ENCODE measurements around the gene OTOG.

OTOG gene

DNA sequence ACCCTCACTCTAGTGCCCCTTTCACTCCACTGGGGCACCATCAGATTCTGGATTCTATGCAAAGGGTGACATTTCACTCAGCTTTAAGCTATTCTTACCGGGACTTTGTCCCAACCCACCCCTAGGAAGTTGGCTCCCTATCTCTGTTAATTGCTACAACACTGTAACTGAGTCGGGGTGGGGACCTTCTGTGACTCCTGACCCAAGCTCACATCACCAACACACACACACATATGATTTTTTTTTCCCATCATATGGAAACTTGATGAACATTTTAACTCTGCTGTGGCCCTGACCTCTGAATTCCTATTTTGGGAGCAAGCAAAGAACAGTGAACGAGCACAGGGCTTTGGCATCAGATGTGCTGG lies 19.4 kb upstream of the OTOG start:
- Histone ChIP-seq H3K4me1 (ENCODE audit: control insufficient read depth in 5 of 5, insufficient read depth in 5 of 5, low read length in 5 of 5) (peaks cover 2 to 12% (median 4%) of the 10 kb centered on the region in 5 donors), H3K27ac (ENCODE audit: low read depth, low read length) (no peak overlapping the region), H3K27me3 (ENCODE audit: control insufficient read depth in 5 of 5, insufficient read depth in 4 of 5, low read length in 5 of 5) (peaks cover 4 to 22% (median 15%) of the 10 kb centered on the region in 5 donors), H3K9me3 (ENCODE audit: control insufficient read depth in 5 of 5, low read length in 5 of 5) (no peaks in the 10 kb centered on the region), H3K9ac (ENCODE audit: low read length in 5 of 5) (no peak overlapping the region), H3K36me3 (ENCODE audit: control insufficient read depth in 5 of 5, insufficient read depth in 5 of 5, low read length in 5 of 5) (no peaks in the 10 kb centered on the region), H3K4me3 (ENCODE audit: low read depth in 1 of 5, low read length in 5 of 5) (no peak overlapping the region)

GRCh38 chr11:17528181-17528691 lies 18.8 kb upstream of the OTOG start:
- H3K9ac ChIP-seq (ENCODE audit: low read length in 5 of 5): no peak overlapping the region
- no peak overlapping the region for H3K27ac ChIP-seq (ENCODE audit: low read depth, low read length)
- peaks cover 2 to 12% (median 4%) of the 10 kb centered on the region in 5 donors for H3K4me1 ChIP-seq (ENCODE audit: control insufficient read depth in 5 of 5, insufficient read depth in 5 of 5, low read length in 5 of 5)

GRCh38 chr11:17528906-17529843 lies 17.9 kb upstream of the OTOG start:
- Histone ChIP-seq H3K9ac (ENCODE audit: low read length in 5 of 5) (no peak overlapping the region), H3K27me3 (ENCODE audit: control insufficient read depth in 5 of 5, insufficient read depth in 4 of 5, low read length in 5 of 5) (peaks cover 4 to 31% (median 15%) of the 10 kb centered on the region in 5 donors), H3K36me3 (ENCODE audit: control insufficient read depth in 5 of 5, insufficient read depth in 5 of 5, low read length in 5 of 5) (no peaks in the 10 kb centered on the region), H3K4me3 (ENCODE audit: low read depth in 1 of 5, low read length in 5 of 5) (no peak overlapping the region), H3K27ac (ENCODE audit: low read depth, low read length) (no peak overlapping the region), H3K4me1 (ENCODE audit: control insufficient read depth in 5 of 5, insufficient read depth in 5 of 5, low read length in 5 of 5) (peaks cover 2 to 12% (median 4%) of the 10 kb centered on the region in 5 donors), H3K9me3 (ENCODE audit: control insufficient read depth in 5 of 5, low read length in 5 of 5) (no peaks in the 10 kb centered on the region)

More at GRCh38 chr11:17528181-17528691, 18.8 kb upstream of the OTOG start:
- no peaks in the 10 kb centered on the region for H3K9me3 ChIP-seq (ENCODE audit: control insufficient read depth in 5 of 5, low read length in 5 of 5)
- no peaks in the 10 kb centered on the region for H3K36me3 ChIP-seq (ENCODE audit: control insufficient read depth in 5 of 5, insufficient read depth in 5 of 5, low read length in 5 of 5)
- peaks cover 4 to 26% (median 15%) of the 10 kb centered on the region in 5 donors for H3K27me3 ChIP-seq (ENCODE audit: control insufficient read depth in 5 of 5, insufficient read depth in 4 of 5, low read length in 5 of 5)
- H3K4me3 ChIP-seq (ENCODE audit: low read depth in 1 of 5, low read length in 5 of 5): no peak overlapping the region

- H3K27ac ChIP-seq (ENCODE audit: low read depth, low read length): no peak overlapping the region
- no peaks in the 10 kb centered on the region for H3K9me3 ChIP-seq (ENCODE audit: control insufficient read depth in 5 of 5, low read length in 5 of 5)
- peaks cover 4 to 31% (median 15%) of the 10 kb centered on the region in 5 donors for H3K27me3 ChIP-seq (ENCODE audit: control insufficient read depth in 5 of 5, insufficient read depth in 4 of 5, low read length in 5 of 5)
- no peak overlapping the region for H3K4me3 ChIP-seq (ENCODE audit: low read depth in 1 of 5, low read length in 5 of 5)
- H3K9ac ChIP-seq (ENCODE audit: low read length in 5 of 5): no peak overlapping the region
- H3K36me3 ChIP-seq (ENCODE audit: control insufficient read depth in 5 of 5, insufficient read depth in 5 of 5, low read length in 5 of 5): no peaks in the 10 kb centered on the region
- peaks cover 2 to 12% (median 4%) of the 10 kb centered on the region in 5 donors for H3K4me1 ChIP-seq (ENCODE audit: control insufficient read depth in 5 of 5, insufficient read depth in 5 of 5, low read length in 5 of 5)
Measured at GRCh38 chr11:17529844-17530185, 17.2 kb upstream of the OTOG start.

- Histone ChIP-seq H3K9ac (ENCODE audit: low read length in 5 of 5) (no peak overlapping the region), H3K36me3 (ENCODE audit: control insufficient read depth in 5 of 5, insufficient read depth in 5 of 5, low read length in 5 of 5) (no peaks in the 10 kb centered on the region), H3K4me1 (ENCODE audit: control insufficient read depth in 5 of 5, insufficient read depth in 5 of 5, low read length in 5 of 5) (peaks cover 2 to 12% (median 3%) of the 10 kb centered on the region in 5 donors), H3K9me3 (ENCODE audit: control insufficient read depth in 5 of 5, low read length in 5 of 5) (no peaks in the 10 kb centered on the region), H3K27me3 (ENCODE audit: control insufficient read depth in 5 of 5, insufficient read depth in 4 of 5, low read length in 5 of 5) (peaks cover 4 to 31% (median 15%) of the 10 kb centered on the region in 5 donors), H3K4me3 (ENCODE audit: low read depth in 1 of 5, low read length in 5 of 5) (no peak overlapping the region), H3K27ac (ENCODE audit: low read depth, low read length) (no peak overlapping the region)
Measured at GRCh38 chr11:17531071-17531600, 15.9 kb upstream of the OTOG start.

DNA sequence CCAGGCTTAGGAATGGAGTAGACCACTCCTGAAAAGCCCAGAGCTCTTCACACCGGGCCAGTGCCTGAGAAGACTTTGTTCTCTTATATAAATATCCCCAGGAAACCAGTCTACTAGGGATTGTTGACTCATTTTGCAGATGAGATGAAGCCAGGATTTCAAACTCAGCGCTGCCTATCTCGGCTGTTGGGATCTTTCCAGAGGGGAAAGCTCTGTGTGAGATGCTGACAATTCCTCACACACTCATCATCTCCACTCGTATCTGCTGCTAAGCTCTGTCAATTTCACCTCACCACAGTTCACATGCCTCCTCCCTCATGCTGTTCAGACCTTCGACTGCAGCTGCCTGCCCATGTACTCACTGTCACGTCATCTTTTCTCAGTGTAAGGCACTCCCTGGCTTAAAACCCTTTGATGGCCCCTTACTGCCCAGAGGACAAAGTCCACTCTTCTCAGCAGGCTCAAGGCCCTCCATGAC lies 15.4 kb upstream of the OTOG start:
- no peaks in the 10 kb centered on the region for H3K36me3 ChIP-seq (ENCODE audit: control insufficient read depth in 5 of 5, insufficient read depth in 5 of 5, low read length in 5 of 5)
- peaks cover 0 to 12% (median 3%) of the 10 kb centered on the region in 5 donors for H3K4me1 ChIP-seq (ENCODE audit: control insufficient read depth in 5 of 5, insufficient read depth in 5 of 5, low read length in 5 of 5)
- H3K4me3 ChIP-seq (ENCODE audit: low read depth in 1 of 5, low read length in 5 of 5): no peak overlapping the region
- no peaks in the 10 kb centered on the region for H3K9me3 ChIP-seq (ENCODE audit: control insufficient read depth in 5 of 5, low read length in 5 of 5)
- H3K27me3 ChIP-seq (ENCODE audit: control insufficient read depth in 5 of 5, insufficient read depth in 4 of 5, low read length in 5 of 5): peaks cover 0 to 28% (median 15%) of the 10 kb centered on the region in 5 donors
- no peak overlapping the region for H3K27ac ChIP-seq (ENCODE audit: low read depth, low read length)
- no peak overlapping the region for H3K9ac ChIP-seq (ENCODE audit: low read length in 5 of 5)

- no peak overlapping the region for H3K27ac ChIP-seq (ENCODE audit: low read depth, low read length)
- no peaks in the 10 kb centered on the region for H3K36me3 ChIP-seq (ENCODE audit: control insufficient read depth in 5 of 5, insufficient read depth in 5 of 5, low read length in 5 of 5)
Measured at GRCh38 chr11:17532784-17533183, 14.3 kb upstream of the OTOG start.

GRCh38 chr11:17533341-17533740 lies 13.7 kb upstream of the OTOG start:
- Histone ChIP-seq H3K9ac (ENCODE audit: low read length in 5 of 5) (no peak overlapping the region), H3K4me1 (ENCODE audit: control insufficient read depth in 5 of 5, insufficient read depth in 5 of 5, low read length in 5 of 5) (peaks cover 0 to 9% (median 3%) of the 10 kb centered on the region in 5 donors), H3K36me3 (ENCODE audit: control insufficient read depth in 5 of 5, insufficient read depth in 5 of 5, low read length in 5 of 5) (no peaks in the 10 kb centered on the region), H3K9me3 (ENCODE audit: control insufficient read depth in 5 of 5, low read length in 5 of 5) (no peaks in the 10 kb centered on the region), H3K27ac (ENCODE audit: low read depth, low read length) (no peak overlapping the region), H3K4me3 (ENCODE audit: low read depth in 1 of 5, low read length in 5 of 5) (no peak overlapping the region), H3K27me3 (ENCODE audit: control insufficient read depth in 5 of 5, insufficient read depth in 4 of 5, low read length in 5 of 5) (peaks cover 0 to 27% (median 13%) of the 10 kb centered on the region in 5 donors)

More at GRCh38 chr11:17532784-17533183, 14.3 kb upstream of the OTOG start:
- no peak overlapping the region for H3K9ac ChIP-seq (ENCODE audit: low read length in 5 of 5)
- H3K9me3 ChIP-seq (ENCODE audit: control insufficient read depth in 5 of 5, low read length in 5 of 5): no peaks in the 10 kb centered on the region
- peaks cover 0 to 12% (median 3%) of the 10 kb centered on the region in 5 donors for H3K4me1 ChIP-seq (ENCODE audit: control insufficient read depth in 5 of 5, insufficient read depth in 5 of 5, low read length in 5 of 5)
- no peak overlapping the region for H3K4me3 ChIP-seq (ENCODE audit: low read depth in 1 of 5, low read length in 5 of 5)
- peaks cover 0 to 28% (median 15%) of the 10 kb centered on the region in 5 donors for H3K27me3 ChIP-seq (ENCODE audit: control insufficient read depth in 5 of 5, insufficient read depth in 4 of 5, low read length in 5 of 5)

GRCh38 chr11:17533778-17534415 lies 13.2 kb upstream of the OTOG start:
- H3K27ac ChIP-seq (ENCODE audit: low read depth, low read length): no peak overlapping the region
- H3K9ac ChIP-seq (ENCODE audit: low read length in 5 of 5): no peak overlapping the region
- H3K27me3 ChIP-seq (ENCODE audit: control insufficient read depth in 5 of 5, insufficient read depth in 4 of 5, low read length in 5 of 5): peaks cover 0 to 22% (median 12%) of the 10 kb centered on the region in 5 donors
- H3K36me3 ChIP-seq (ENCODE audit: control insufficient read depth in 5 of 5, insufficient read depth in 5 of 5, low read length in 5 of 5): no peaks in the 10 kb centered on the region
- no peaks in the 10 kb centered on the region for H3K9me3 ChIP-seq (ENCODE audit: control insufficient read depth in 5 of 5, low read length in 5 of 5)
- H3K4me1 ChIP-seq (ENCODE audit: control insufficient read depth in 5 of 5, insufficient read depth in 5 of 5, low read length in 5 of 5): peaks cover 0 to 3% (median under 1%) of the 10 kb centered on the region in 5 donors
- no peak overlapping the region for H3K4me3 ChIP-seq (ENCODE audit: low read depth in 1 of 5, low read length in 5 of 5)
